Hepatic stellate cell (primary cell): ENCODE measurements around the gene DYNLT5.
A peak's percentile ranks its signal among the peaks of the same experiment; 100 is the strongest.
"Not testable (repeated sequence)": the region's sequence is repeated elsewhere in the genome, so short reads cannot be mapped to it uniquely, and the experiment has no call there.

Experiments used
- DNase-seq: peaks from one replicate; pipeline ENCODE4 v3.0.0; 2011; ENCODE audit warnings: low spot score

DYNLT5 gene, protein sequence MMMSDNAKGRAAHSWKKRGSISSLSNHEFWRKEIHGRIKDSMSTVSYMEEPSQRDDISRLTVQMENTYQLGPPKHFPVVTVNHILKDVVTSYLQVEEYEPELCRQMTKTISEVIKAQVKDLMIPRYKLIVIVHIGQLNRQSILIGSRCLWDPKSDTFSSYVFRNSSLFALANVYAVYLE

GRCh38 chr1:66752000-66752592 is at the start of gene DYNLT5:
Gene DYNLT5, plus strand, starts transcription at chr1:66752459. Its CDS starts 2,200 bp downstream, at chr1:66754659.
- peak; percentile 66 for DNase-seq

GRCh38 chr1:66704177-66704875 is 47.9 kb upstream of the DYNLT5 start:
- DNase-seq: no peak

GRCh38 chr1:66705110-66705509 is 47.1 kb upstream of the DYNLT5 start:
- no peak for DNase-seq

DNA sequence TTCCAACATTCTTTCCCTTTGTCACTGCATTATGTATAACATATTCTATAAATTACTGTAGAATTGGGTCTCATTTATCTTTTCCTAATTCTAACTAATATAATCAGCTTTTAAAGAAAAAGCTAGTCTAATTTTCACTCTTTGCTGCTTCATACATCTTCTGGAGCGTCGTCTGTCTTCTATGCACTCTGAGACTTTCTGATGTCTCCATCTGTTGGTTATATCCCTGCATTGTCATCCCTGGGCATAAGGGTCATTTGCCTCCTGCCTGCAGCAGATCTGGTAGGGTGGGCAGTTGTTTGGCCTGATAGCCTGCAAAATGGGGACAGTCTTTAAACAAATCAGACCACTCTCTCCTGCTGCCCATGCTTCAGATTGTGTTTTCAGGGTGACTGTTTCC is 40.8 kb upstream of the DYNLT5 start:
- DNase-seq: no peak

DNA sequence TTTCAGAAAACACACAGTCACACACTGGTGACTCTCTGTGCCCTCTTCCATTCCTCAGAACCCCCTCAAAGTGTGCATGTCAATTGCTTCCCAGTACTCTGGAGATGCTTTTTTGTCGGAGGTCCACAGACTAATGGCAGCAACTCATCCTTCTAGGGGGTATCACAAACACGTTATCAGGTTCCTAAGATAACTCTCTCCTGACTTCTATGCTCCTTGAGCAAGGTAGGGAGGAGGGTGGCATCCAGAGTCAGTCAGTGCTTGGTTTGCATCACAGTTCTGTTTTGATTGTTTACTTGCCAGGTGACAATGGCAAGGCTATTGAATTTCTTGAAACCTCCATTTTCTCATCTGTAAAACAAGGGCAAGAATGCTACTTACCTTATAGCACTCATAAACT is 39.4 kb upstream of the DYNLT5 start:
- no peak for DNase-seq

DNA sequence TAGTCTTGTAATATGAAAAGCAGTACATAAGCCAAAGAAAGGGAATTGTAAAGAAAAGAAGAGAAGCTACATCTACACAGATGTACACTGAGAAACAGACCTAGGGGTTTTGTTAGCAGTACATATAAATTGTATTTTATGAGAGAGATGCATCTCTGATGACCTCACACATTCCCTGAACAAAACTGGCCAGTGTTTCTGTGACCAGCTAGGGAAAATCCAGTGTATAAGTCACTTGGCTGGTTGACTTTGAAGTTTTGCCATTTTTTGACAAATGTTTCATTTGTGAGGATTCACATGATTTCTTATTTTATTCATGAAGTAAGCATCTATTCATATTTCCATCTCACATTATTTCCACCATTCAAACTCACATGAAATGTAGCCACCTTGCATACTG is 28.3 kb upstream of the DYNLT5 start:
- no peak for DNase-seq

DNA sequence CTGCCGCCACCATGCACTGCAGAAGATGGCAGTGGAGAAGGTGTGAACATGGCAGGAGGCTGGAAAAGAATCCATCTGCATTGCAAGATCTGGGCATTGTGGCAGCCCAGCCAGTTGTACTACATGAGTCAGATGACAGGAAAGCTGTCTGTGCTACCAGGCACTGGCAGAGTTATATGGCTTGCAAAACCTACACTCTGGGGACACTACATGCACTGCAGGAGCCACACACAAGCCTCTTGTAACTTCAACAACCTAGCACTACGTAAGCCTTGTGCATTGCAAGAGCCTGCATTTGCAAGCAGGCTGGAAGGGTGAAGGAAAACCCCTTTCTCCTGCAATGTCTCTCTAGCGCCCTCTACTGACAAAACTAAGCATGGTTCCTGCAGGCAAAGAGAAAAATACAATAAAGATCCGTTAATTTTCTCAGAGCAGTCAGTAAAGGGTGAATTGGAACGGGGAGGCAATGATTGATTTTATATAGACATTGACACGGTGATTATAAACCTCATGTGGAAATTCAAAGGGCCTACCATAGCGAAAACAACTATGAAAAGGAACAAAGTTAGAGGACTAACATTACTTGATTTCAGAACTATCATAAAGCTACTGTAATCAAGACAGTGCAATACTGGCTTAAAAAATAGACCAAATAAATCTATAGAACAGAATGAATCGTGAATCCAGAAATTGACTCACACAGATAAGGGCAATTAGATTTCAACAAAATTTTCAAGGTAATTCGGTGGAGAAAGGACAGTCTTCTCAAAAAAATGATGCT is 26.2 kb upstream of the DYNLT5 start:
- DNase-seq: peak; percentile 11

DNA sequence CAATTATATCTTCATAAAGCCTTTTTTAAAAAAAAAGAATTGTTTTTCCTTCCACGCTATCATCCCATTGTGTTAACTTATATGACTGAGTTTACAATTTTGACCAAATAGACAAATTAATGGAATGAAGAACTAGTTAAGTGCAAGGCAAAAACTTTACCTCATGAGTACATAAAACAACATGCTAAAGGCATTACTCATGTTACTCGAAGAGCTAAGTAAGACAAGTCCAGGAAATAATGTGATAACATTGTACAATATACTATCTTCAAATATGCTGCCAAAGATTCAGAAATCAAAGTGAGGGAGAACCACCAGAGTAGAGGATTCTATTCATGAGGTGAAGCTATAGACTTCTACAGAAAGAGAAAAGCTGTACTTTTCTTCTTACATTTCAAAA is 24.2 kb upstream of the DYNLT5 start:
- no peak for DNase-seq

- DNase-seq: not testable (repeated sequence)
These were observed 23.5 kb upstream of the DYNLT5 start for GRCh38 chr1:66728716-66729115.

- DNase-seq: no peak
These were observed 23.1 kb upstream of the DYNLT5 start for GRCh38 chr1:66729119-66729518.

DNA sequence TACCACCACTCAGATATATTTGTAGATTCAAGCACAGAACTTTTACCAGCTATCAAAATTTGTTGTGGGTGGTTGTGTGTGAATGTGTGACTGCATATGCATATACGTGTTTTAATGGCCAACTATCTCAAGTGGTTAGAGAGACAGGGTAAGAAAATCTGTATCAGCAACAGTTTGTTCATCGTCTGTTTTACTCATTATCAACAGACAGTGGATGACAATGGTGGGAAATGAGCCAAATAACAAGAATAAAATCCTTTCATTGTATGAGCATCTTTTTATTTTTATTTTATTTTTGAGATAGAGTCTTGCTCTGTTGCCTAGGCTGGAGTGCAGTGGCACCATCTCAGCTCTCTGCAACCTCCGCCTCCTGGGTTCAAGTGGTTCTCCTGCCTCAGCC is 22.7 kb upstream of the DYNLT5 start:
- no peak for DNase-seq

DNA sequence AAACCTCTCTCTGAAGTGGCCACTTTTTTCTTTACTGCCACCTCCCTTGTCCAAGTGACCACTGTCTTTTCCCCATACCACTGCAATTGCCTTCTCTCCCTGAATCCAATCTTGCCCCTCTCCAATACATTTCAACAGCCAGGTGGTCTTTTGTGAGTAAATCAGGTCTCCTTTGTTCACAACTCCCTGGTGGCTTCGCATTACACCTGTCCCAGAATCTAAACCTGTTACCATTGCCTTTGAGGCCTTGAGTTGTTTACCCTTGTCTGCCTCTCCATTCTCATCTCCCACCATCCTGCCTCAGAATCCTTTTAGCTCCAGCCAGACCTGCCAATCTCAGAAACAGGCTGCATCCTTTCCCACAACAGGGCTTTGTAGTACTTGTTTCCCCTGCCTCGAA is 21.8 kb upstream of the DYNLT5 start:
- no peak for DNase-seq

DNA sequence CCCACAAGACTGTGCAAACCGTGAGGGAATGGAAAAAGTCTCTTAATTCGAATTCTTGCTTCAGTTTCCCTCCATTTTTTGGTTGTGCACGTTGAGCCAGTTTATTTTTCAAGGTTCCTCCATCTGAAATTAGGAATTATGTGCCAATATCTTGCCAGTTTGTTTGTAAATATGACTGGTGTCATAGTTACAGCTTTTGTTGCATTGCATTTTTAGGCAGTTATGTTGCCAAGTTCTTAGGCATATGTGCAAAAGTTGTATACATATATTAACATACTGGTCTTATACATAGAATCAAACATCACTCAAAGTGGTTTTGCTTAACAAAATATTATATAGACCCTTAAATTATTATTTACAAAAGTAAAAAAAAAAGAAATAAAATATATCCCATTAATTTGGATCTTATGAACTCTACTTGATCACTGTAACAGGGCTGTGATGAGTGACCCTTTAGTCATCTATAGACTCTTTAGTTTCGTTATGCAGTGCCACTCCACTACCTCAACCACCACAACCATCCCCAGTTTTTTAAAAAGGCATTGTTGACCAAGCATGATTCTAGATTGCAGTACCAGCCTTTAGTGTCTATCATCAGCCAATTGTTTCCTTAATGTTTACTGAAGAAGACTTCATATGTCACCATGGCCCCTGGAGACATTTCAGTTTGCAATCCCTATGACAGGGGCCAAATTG is 20.9 kb upstream of the DYNLT5 start:
- no peak for DNase-seq

DNA sequence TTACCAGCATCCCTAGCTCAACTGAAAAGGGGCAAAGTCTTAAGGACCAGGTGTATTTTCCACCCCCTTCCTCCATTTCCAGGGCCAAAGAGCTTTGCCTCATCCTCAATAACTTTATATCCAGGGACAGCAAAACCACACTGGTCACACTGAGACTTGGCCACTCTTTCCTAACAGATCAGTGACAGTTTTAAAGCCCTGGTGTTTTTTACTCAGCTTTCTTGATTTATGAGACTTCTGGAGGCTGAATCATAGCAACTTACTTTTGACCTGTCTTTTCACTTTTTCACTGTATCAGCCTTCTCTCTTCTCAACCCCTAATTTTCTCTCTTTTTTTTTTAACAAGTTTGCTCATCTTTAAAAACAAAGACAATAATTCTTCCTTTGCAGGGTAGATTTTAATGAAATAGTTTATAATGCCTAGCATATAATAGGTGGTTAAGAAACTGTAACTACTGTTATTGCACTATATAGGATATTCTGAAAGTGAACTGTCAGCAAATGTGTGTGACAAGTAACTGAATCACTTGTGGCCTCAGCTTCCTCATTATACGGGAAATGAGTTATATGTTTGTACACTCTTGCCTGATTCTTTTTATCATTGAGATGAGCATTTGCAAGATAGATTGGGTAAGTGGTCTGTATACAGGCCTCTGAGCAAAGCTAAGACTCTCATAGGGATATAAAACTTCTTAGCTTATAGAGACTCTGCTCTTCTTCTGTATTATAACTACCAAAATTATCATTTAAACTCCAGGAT is 19.7 kb upstream of the DYNLT5 start:
- no peak for DNase-seq

DNA sequence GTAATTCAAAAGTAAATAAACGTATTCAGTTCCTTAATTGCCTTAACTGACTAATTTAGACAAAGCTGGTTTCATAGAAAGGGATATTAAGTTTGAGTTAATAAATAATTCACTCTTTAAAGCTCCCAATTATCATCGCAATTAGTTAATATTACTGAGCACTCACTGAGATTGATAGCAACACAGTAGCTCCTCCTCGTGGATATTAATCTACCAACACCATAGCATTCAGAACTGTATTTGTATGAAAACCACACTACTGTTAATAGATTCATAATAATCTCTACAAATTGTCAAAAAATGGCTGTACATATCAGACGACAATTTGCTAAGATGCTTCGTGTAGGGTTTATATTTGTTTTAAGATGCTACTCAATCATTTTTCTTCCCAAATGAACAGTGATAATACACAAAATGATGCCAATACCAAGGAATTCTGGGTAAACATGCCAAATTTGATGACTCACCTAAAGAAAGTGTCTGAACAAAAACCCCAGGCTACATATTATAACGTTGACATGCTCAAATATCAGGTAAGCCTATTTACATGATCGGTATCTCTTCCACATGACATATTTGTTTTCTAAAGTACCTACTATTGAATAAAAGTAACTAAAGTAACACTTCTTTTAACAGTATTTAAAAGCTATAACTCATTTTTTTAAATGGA is 18.8 kb upstream of the DYNLT5 start:
- DNase-seq: no peak

GRCh38 chr1:66734531-66734930 is 17.7 kb upstream of the DYNLT5 start:
- not testable (repeated sequence) for DNase-seq

DNA sequence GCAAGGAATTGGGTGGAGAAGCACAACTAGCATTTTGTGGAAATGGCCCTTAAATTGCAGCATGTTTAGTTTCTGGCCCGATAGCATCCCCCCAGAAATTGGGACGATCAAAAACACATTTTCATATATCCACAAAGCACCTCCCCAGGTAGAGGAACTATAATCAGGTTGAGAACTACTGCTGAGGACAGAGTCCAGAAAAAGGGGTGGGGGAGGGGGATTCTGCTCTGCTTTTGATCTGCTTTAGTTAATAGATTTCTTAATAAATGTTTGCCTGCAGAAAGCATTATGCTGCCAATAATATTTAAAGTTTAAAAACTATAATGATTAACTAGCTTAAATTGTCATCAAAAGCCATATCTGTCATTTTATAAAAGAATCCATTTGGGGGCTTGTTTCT is 14.4 kb upstream of the DYNLT5 start:
- DNase-seq: no peak

DNA sequence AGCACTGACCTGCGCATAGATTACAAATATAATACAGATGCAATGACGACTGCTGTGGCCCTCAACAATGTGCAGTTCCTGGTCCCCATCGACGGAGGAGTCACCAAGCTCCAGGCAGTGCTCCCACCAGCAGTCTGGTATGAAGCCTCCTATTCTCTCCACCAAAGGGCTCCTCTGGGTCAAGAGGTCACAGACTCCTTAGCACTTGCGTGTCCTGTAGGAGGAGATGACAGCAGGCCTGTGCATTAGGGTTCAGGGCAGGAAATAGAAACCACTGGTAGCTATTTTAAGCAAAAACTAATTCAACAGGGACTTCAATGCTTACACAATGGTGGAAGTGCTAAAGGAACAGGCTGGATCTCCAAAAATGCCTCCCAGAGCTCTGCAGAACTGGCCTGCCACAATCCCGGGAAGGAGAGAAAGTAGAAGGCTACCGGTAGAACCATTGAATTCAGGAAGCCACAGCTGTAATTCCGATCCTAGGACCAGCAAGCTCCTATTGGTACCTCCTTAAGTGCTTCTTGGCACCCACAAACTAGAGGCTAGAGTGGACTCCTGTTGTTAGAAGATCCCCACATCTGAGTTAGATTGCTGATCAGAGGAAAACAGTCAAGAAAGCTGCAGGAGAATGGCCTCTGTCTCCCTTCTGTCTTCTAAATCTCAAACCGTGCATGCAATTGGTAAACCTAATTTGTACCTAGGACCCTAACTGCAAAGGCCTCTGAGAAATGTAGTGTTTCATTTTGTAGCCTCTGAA is 12.7 kb upstream of the DYNLT5 start:
- DNase-seq: no peak

DNA sequence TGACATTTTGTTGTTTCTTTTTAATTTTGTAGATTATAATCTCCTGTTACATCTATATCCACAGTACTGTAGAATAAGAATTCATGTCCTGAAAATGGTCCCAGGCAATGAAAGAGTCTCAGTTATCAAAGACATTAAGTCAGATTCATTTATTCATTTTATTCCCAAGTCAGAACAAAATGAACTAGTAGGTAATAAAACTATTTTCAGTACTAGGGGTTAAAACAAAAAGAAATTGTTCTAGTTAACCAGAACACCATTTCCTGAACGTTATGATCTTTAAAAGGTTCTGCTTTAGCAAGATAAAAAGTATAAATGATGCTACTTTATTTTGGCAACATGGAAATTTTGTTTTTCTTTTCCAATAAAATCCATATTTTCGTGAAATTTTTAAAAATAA is 6.8 kb upstream of the DYNLT5 start:
- DNase-seq: no peak

GRCh38 chr1:66747501-66747900 is 4.8 kb upstream of the DYNLT5 start:
- DNase-seq: no peak
